GM18909 (cell line): ENCODE measurements around the gene PPHLN1.
A peak's percentile ranks its signal among the peaks of the same experiment; 100 is the strongest.

Experiments
- ATAC-seq: cut with Tn5 transposase; IDR thresholded peaks from one replicate; pipeline ENCODE4 v1.9.1; 2021; ENCODE audit warnings: mild to moderate bottlenecking; ENCODE audit not compliant: unreplicated experiment, poor library complexity

PPHLN1 gene

GRCh38 chr12:42325653-42326474, at the start of gene PPHLN1, which contains the start of gene ZCRB1:
Gene PPHLN1, plus strand, starts transcription at chr12:42326167. Its CDS starts 9,736 bp downstream, at chr12:42335903.
Gene ZCRB1, minus strand, starts transcription at chr12:42326094. Its CDS starts 1,992 bp downstream, at chr12:42324102.
- peak; percentile 96 for ATAC-seq

- ATAC-seq, result no peak
Observed at GRCh38 chr12:42277396-42278127, 48.4 kb upstream of the PPHLN1 start.

DNA sequence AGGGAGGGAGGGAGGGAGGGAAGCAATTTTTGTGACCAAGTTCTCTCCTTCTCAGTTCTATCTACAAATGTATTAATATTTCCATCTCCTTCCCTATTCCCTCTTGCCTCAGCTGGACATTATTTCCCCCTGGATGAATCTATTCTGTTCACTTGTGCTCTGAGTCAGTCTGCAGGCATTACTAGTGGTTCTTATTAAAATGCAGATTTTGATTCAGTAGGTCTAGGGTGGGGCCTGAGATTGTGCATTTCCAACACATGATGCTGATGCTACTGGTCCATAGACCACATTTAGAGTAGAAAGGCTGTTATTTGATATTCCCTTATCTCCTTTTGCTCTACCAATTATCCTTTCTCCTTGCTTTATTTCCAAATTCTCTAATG, 47.8 kb upstream of the PPHLN1 start:
- ATAC-seq, result no peak

DNA sequence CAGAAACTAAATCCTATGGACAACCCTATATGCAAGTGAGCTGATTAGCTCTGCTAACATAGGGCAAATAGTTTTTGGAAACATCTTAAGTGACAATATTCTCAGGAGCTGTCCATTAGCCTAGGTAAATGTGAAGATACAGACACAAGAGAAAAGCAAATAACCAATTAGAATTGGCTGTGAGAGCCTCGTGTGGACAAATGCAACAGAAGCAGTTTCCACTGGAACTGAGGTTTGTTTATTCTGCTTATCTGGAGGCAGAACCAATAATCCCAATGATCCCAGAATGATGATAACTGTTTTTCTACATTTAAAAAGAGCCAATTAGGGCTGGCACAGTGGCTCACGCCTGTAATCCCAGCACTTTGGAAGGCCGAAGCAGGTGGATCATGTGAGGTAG, 44.7 kb upstream of the PPHLN1 start:
- no peak for ATAC-seq

DNA sequence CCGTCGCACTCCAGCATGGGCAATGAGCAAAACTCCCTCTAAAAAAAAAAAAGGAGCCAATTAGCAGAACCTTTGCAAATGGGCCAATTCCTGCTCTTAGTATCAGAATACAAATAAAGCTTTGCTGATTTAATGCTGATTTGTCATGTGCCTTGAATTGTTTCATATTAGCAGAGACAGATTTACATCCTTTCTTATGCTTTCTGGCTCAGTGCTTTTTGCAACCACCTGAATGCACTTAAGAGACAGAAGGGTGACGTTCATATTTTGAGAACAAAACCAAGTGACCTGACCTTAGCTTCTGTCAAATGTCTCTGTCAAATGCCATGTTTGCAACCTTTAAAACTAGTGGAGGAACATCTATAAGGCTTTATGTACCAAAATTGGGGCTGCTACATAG, 44.1 kb upstream of the PPHLN1 start:
- no peak for ATAC-seq

GRCh38 chr12:42282294-42282693, 43.7 kb upstream of the PPHLN1 start:
- ATAC-seq, result no peak

DNA sequence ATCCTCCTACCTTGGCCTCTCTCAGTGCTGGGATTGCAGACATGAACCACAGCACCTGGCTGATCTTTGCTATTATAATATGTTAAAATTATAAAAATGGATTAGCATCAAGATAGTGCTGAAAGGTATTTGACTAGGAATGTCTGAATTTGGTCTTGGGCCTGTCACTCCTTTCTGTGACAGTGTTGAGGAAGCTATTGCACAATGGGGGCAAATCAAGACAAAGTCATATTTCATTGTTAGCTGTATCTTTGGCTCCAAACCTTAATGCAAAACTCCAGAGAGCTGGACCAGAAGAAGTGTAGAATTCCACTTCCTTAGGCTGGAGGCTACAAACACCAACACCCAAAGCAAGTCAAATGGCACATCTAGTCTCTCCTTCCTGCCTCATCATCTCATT, 42.2 kb upstream of the PPHLN1 start:
- ATAC-seq, result no peak

DNA sequence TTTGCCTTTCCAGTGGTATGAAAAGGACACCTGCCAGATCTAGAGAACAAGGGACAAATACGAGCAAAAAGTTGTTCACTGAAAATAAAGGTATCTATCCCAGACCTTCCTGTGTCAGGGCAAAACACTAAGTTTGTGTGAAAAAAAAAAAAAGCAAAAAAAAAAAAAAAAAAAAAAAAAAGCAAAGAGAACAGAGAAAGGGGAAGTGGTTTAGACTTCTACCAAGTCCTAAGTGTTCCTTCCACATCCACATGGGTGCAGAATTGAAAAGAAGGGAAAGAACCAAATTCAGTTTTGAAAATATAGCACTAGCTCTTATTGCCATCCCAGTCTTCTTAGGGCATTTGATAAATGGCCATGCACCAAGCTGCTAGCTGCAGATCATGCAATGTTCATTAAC, 41.8 kb upstream of the PPHLN1 start:
- ATAC-seq, result peak; percentile 66

DNA sequence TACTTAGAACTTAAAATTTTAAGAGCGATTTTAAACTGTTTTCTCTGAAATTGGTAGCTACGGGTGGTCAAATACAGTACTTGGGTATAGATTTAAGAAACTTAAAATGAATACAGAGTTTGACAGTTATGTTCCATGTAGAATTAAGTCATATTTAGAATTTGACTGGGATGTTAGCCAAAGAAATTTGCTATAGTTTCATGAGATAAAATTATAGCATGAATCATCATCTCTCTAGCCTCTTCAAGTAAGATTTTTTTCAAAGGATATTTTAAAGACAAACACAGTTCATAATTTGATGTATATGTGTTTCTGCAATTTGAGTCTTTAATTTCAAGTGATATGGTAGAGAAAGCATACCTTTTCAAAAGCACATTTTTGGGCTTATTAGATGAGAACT, 41.1 kb upstream of the PPHLN1 start:
- no peak for ATAC-seq

- ATAC-seq, result no peak
Observed at GRCh38 chr12:42285431-42285830, 40.5 kb upstream of the PPHLN1 start.

DNA sequence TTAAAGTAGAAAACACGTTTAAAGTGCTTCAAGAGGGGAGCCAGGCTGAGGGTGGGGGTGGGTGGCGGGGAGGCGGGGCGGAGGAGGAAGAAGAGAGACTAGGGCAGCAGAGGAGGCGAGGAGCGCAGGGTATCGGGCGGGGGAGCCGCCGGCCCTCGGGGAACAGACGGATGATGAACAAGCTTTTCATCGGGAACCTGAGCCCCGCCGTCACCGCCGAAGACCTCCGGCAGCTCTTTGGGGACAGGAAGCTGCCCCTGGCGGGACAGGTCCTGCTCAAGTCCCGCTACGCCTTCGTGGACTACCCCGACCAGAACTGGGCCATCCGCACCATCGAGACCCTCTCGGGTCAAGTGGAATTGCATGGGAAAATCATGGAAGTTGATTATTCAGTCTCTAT, 39.2 kb upstream of the PPHLN1 start:
- ATAC-seq, result no peak

DNA sequence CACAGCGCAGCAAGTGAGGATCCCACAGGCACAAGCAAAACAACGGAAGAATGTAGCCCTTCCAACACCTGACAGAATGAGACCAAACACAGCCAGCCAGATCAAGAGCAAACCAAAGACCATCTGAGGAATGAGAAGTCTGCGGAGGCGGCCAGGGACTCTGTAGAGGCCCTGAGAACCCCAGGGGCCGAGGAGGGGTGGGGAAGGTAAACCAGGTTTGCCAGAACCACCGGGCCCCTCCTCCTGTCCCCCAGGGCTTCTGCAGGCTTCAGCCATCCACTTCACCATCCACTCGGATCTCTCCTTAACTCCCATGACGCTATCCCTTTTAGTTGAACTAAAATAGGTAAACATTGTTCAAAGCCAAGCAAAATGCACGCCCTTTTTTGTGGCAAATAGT, 37.4 kb upstream of the PPHLN1 start:
- no peak for ATAC-seq

- no peak for ATAC-seq
Observed at GRCh38 chr12:42291680-42292079, 34.3 kb upstream of the PPHLN1 start.

GRCh38 chr12:42296503-42297109, 29.4 kb upstream of the PPHLN1 start:
- no peak for ATAC-seq

DNA sequence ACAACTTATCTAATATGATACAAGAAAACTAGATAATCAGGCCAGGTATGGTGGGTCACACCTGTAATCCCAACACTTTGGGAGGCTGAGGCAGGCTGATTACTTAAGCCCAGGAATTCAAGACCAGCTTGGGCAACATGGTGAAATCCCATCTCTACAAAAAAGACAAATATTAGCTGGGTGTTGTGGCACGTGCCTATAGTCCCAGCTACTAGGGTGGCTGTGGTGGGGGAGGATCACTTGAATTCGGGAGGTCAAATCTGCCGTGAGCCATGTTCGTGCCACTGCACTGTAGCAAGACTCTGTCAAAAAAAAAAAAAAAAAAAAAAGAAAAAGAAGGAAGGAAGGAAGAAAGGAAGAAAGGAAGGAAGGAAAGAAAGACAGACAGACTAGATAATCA, 27.1 kb upstream of the PPHLN1 start:
- ATAC-seq, result no peak

- ATAC-seq, result peak; percentile 85
Observed at GRCh38 chr12:42299392-42300308, 26.3 kb upstream of the PPHLN1 start.

- ATAC-seq, result no peak
Observed at GRCh38 chr12:42306297-42306696, 19.7 kb upstream of the PPHLN1 start.

DNA sequence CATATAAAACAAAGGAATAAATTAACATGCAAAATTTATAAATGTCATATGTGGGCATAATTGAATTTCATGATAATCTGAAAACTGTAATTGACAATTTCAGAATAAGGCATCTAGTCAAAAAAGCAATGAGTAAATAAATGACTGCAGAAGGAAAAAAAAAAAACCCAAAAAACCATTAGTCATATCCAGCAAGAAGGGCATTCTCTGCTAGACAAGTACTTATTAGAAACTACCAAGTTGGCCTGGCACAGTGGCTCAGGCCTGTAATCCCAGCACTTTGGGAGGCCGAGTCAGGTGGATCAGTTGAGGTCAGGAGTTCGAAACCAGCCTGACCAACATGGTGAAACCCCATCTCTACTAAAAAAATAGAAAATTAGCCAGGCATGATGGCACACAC, 17.6 kb upstream of the PPHLN1 start:
- no peak for ATAC-seq

DNA sequence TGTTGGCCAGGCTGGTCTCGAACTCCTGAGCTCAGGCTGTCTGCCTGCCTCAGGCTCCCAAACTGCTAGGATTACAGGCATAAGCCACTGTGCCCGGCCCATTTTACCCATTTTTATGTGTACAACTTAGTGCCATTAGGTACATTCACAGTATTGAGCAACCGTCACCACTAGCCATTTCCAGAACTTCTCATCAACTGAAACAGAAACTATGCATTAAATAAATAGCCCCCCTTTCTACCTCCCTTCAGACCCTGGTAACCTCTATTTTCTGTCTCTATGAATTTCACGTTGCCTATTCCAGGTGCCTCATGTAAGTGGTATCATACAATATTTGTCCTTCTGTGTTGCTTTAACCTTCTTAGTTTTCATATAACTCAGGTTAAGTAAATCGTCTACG, 16.0 kb upstream of the PPHLN1 start:
- ATAC-seq, result no peak

DNA sequence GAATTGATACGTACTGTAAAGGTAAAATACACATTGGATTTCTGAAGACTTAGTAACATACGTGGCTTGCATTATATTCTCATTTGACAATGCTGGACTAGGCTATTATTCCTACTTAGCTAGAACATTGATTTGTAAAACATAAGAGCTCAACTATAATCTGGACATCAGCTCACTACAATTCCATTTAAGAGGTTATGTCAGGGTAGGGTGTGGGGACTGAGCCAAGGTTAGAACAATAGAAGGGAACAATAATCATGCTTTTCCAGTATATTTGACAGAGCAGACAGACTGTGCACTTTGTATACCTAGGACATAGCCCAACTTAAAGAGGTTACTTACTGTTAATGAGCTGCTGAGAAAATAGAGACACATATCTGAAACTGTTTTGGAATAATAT, 10.9 kb upstream of the PPHLN1 start:
- no peak for ATAC-seq
